Hepatocyte (in vitro differentiated cells): ENCODE measurements around the gene TSHZ1. TPM values are rescaled to one million over a fixed set of nuclear protein-coding genes. Genes with fewer than 3 reads are reported as not detected.

Source experiments
- DNase-seq: peaks from one replicate; pipeline ENCODE4 v3.0.0-alpha.2; 2016; ENCODE audit warnings: low spot score
- H2AFZ ChIP-seq: fragments of 200-600 bp; sonication (generic); 2 replicates; pipeline ENCODE4 v1.6.0; 2016; ENCODE audit warnings: antibody characterized with exemption, mild to moderate bottlenecking
- H3K27ac ChIP-seq: fragments of 200-600 bp; sonication (generic); 2 replicates; pipeline ENCODE4 v1.5.1; 2016; ENCODE audit warnings: mild to moderate bottlenecking
- H3K27me3 ChIP-seq: fragments of 200-600 bp; sonication (generic); 2 replicates; pipeline ENCODE4 v1.6.1; 2016
- H3K36me3 ChIP-seq: fragments of 200-600 bp; sonication (generic); replicated peaks from 2 replicates; pipeline ENCODE4 v1.5.1; 2016; ENCODE audit warnings: low read depth; ENCODE audit not compliant: insufficient read depth
- H3K4me1 ChIP-seq: fragments of 200-600 bp; sonication (generic); 2 replicates; pipeline ENCODE4 v1.5.1; 2016; ENCODE audit warnings: mild to moderate bottlenecking, moderate library complexity; ENCODE audit not compliant: insufficient read depth
- H3K4me2 ChIP-seq: fragments of 200-600 bp; sonication (generic); 2 replicates; pipeline ENCODE4 v1.6.0; 2016
- H3K4me3 ChIP-seq: fragments of 200-600 bp; sonication (generic); 2 replicates; pipeline ENCODE4 v1.5.1; 2016; ENCODE audit warnings: mild to moderate bottlenecking
- H3K79me2 ChIP-seq: fragments of 200-600 bp; sonication (generic); 2 replicates; pipeline ENCODE4 v1.6.0; 2017; ENCODE audit warnings: mild to moderate bottlenecking
- H3K9me2 ChIP-seq: fragments of 200-600 bp; sonication (generic); replicated peaks from 2 replicates; pipeline ENCODE4 v1.6.0; 2017; ENCODE audit warnings: mild to moderate bottlenecking; ENCODE audit not compliant: insufficient read depth
- H3K9me3 ChIP-seq: fragments of 200-600 bp; sonication (generic); 2 replicates; pipeline ENCODE4 v1.5.1; 2016; ENCODE audit warnings: low read depth, mild to moderate bottlenecking
- H4K20me1 ChIP-seq: fragments of 200-600 bp; sonication (generic); 2 replicates; pipeline ENCODE4 v1.6.0; 2016; ENCODE audit warnings: mild to moderate bottlenecking; ENCODE audit not compliant: insufficient read depth, poor library complexity, severe bottlenecking
- EZH2 ChIP-seq: fragments of 200-600 bp; sonication (generic); IDR thresholded peaks from 2 replicates; pipeline ENCODE4 v1.6.1; 2016; ENCODE audit warnings: antibody characterized with exemption, mild to moderate bottlenecking, borderline replicate concordance
- EZH2phosphoT487 ChIP-seq: fragments of 200-600 bp; sonication (generic); IDR thresholded peaks from one replicate; pipeline ENCODE4 v1.6.1; 2018; ENCODE audit warnings: antibody characterized with exemption, mild to moderate bottlenecking, low read depth, moderate library complexity; ENCODE audit not compliant: unreplicated experiment, severe bottlenecking
- WGBS: methylation state at CpG from one replicate; pipeline ENCODE4 v1.1.6; 2016; ENCODE audit warnings: low lambda C conversion rate; ENCODE audit errors: missing lambda C conversion rate; 5-methylcytosine and 5-hydroxymethylcytosine counted together
- polyA plus RNA-seq: library from polyadenylated mRNA; unstranded; fragments of >200 nt; fragmentation: Nextera tagmentation; extraction: Ambion mirVana; gene quantifications from 2 replicates; pipeline ENCODE4 v1.2.1, GENCODE V29; 2016
- total RNA-seq: library from RNA; depleted of rRNA; stranded (reverse); fragments of >200 nt; gene quantifications from 2 replicates; pipeline ENCODE4 v1.2.3, GENCODE V29; 2014
- TF ChIP-seq, protein P1 (sequence below): fragments of 200-600 bp; sonication (generic); IDR thresholded peaks from 2 replicates; pipeline ENCODE4 v1.5.1; 2016; ENCODE audit warnings: antibody characterized with exemption, mild to moderate bottlenecking; ENCODE audit not compliant: poor library complexity

The TSHZ1 gene
- total and polyA plus RNA-seq, 2 experiments from 2014 or later = 8.5 to 13.1 TPM

DNA sequence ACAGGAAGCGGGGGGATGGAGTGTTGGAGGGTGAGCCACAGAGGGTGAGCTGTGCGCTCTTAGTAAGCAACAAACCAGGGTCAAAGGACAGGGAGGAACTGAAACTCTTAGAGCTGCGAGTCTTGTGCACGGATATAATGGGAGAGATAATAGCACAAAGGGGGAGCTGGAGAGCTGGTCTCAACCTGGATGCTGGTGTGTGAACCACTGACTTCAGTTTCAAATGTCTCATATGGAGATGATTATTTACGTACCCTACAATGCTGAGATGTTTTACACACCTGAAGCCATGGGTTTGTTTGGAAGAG, 37.5 kb upstream of the TSHZ1 start:
- 57% methylated on average over 5 of the region's 5 CpGs for WGBS
- Histone ChIP-seq H2AFZ (no peak overlapping the region), H3K27me3 (no peaks in the 10 kb centered on the region), H4K20me1 (no peaks in the 10 kb centered on the region), H3K79me2 (no peaks in the 10 kb centered on the region), H3K9me2 (no peaks in the 10 kb centered on the region), H3K27ac (no peak overlapping the region), H3K4me3 (no peak overlapping the region), H3K4me2 (no peak overlapping the region), H3K9me3 (no peaks in the 10 kb centered on the region), H3K4me1 (no peaks in the 10 kb centered on the region), H3K36me3 (no peaks in the 10 kb centered on the region)
- DNase-seq = peak; percentile 27
- TF ChIP-seq EZH2phosphoT487 (no peak), EZH2 (no peak)
- TF ChIP-seq, protein P1, sequence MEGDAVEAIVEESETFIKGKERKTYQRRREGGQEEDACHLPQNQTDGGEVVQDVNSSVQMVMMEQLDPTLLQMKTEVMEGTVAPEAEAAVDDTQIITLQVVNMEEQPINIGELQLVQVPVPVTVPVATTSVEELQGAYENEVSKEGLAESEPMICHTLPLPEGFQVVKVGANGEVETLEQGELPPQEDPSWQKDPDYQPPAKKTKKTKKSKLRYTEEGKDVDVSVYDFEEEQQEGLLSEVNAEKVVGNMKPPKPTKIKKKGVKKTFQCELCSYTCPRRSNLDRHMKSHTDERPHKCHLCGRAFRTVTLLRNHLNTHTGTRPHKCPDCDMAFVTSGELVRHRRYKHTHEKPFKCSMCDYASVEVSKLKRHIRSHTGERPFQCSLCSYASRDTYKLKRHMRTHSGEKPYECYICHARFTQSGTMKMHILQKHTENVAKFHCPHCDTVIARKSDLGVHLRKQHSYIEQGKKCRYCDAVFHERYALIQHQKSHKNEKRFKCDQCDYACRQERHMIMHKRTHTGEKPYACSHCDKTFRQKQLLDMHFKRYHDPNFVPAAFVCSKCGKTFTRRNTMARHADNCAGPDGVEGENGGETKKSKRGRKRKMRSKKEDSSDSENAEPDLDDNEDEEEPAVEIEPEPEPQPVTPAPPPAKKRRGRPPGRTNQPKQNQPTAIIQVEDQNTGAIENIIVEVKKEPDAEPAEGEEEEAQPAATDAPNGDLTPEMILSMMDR = peak; percentile 10

DNA sequence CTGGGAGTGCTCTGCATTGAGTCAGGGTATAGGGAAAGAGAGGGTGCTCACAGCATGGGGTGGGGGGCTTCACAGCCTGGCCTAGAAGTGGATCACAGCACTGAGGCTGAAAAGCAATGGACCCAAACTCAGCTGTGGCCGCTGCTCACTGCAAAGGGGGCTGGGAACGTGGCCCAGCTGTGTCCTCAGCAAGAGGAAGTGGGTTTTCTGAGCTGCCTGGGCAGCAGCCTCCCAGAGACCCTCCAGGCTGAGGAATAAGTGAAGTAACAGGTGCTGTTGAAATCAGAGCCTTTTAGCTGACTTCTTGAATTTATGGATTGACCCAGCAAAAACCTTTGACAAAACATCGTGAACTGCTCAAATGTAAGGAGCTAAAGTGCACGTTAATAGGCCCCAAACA, 36.9 kb upstream of the TSHZ1 start:
- Histone ChIP-seq H3K27me3 (no peaks in the 10 kb centered on the region), H4K20me1 (no peaks in the 10 kb centered on the region), H3K4me3 (no peak overlapping the region), H3K9me2 (no peaks in the 10 kb centered on the region), H3K36me3 (no peaks in the 10 kb centered on the region), H2AFZ (no peak overlapping the region), H3K9me3 (no peaks in the 10 kb centered on the region), H3K27ac (no peak overlapping the region), H3K4me2 (no peak overlapping the region), H3K79me2 (no peaks in the 10 kb centered on the region), H3K4me1 (no peaks in the 10 kb centered on the region)
- DNase-seq = no peak
- WGBS = 92% methylated on average over 4 of the region's 4 CpGs
- TF ChIP-seq, protein P1 = no peak
- TF ChIP-seq EZH2 (no peak), EZH2phosphoT487 (no peak)

DNA sequence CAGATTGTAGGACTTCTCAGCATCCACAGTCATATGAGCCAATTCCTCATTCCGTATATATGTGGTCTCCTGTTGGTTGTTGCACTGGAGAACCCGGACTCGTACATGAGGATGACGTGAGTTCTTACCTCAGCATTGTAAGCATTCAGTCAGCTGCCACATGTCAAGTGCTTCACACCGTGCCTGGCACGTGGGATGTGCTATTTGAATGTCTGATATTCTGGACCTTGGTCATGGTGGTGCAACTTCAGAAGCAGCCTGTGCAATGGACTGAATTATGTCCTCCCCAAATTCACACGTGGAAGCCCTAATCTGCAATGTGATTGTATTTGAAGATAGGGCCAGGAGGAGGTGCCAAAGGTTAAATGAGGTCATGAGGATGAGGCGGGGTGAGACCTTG, 33.7 kb upstream of the TSHZ1 start:
- Histone ChIP-seq H3K36me3 (no peaks in the 10 kb centered on the region), H3K4me2 (no peak overlapping the region), H3K4me1 (no peaks in the 10 kb centered on the region), H3K4me3 (no peak overlapping the region), H3K27ac (no peak overlapping the region), H3K79me2 (no peaks in the 10 kb centered on the region), H3K9me2 (no peaks in the 10 kb centered on the region), H3K27me3 (no peaks in the 10 kb centered on the region), H4K20me1 (no peaks in the 10 kb centered on the region), H3K9me3 (no peaks in the 10 kb centered on the region), H2AFZ (no peak overlapping the region)
- no peak for DNase-seq
- TF ChIP-seq EZH2 (no peak), EZH2phosphoT487 (no peak)
- TF ChIP-seq, protein P1 = no peak
- 83% methylated on average over 8 of the region's 8 CpGs for WGBS

DNA sequence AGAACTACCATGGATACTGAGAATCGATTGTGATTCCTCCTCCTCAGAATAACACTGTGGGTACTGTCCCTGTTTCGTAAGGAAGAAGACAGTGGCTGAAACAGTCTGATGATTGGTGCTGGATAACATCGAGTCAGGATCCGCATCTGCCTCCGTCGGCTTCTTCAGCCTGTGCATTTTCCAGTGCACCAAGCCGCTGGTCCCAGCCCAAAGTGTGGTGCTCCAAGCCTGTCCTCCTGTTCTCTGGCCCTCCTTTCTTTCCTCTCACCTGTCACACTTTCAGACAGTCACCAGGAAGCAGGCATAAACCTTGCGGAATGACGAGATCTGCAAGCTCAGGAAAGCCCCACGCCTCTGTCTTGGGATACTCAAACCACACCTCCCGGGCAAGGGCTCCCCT, 32.2 kb upstream of the TSHZ1 start:
- Histone ChIP-seq H3K27ac (no peak overlapping the region), H2AFZ (no peak overlapping the region), H3K9me2 (no peaks in the 10 kb centered on the region), H3K9me3 (no peaks in the 10 kb centered on the region), H3K4me2 (no peak overlapping the region), H3K4me3 (no peak overlapping the region), H3K79me2 (no peaks in the 10 kb centered on the region), H4K20me1 (no peaks in the 10 kb centered on the region), H3K4me1 (no peaks in the 10 kb centered on the region), H3K36me3 (no peaks in the 10 kb centered on the region), H3K27me3 (no peaks in the 10 kb centered on the region)
- TF ChIP-seq, protein P1 = no peak
- TF ChIP-seq EZH2phosphoT487 (no peak), EZH2 (no peak)
- DNase-seq = no peak
- 92% methylated on average over 11 of the region's 11 CpGs for WGBS
